ENCODE data around the gene TOM1L2.

The TOM1L2 gene

GRCh38 chr17:17798010-17798556 lies 174.1 kb downstream of the TOM1L2 start:
- no peak for DNase-seq

DNA sequence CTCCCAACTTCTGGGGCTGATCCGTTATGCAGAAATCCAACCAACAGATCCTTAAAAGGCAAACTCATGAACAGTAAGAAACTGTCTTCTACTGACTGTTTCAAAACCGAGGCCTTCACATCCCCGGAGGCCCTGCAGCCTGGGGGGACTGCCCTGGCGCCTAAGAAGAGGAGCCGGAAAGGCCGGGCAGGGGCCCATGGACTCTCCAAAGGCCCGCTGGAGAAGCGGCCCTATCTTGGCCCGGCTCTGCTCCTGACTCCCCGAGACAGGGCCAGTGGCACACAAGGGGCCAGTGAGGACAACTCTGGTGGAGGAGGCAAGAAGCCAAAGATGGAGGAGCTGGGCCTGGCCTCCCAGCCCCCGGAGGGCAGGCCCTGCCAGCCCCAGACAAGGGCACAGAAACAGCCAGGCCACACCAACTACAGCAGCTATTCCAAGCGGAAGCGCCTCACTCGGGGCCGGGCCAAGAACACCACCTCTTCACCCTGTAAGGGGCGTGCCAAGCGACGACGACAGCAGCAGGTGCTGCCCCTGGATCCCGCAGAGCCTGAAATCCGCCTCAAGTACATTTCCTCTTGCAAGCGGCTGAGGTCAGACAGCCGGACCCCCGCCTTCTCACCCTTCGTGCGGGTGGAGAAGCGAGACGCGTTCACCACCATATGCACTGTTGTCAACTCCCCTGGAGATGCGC lies 174.9 kb downstream of the TOM1L2 start:
- DNase-seq: no peak

GRCh38 chr17:17796787-17797061 lies 175.5 kb downstream of the TOM1L2 start:
- DNase-seq: no peak

DNA sequence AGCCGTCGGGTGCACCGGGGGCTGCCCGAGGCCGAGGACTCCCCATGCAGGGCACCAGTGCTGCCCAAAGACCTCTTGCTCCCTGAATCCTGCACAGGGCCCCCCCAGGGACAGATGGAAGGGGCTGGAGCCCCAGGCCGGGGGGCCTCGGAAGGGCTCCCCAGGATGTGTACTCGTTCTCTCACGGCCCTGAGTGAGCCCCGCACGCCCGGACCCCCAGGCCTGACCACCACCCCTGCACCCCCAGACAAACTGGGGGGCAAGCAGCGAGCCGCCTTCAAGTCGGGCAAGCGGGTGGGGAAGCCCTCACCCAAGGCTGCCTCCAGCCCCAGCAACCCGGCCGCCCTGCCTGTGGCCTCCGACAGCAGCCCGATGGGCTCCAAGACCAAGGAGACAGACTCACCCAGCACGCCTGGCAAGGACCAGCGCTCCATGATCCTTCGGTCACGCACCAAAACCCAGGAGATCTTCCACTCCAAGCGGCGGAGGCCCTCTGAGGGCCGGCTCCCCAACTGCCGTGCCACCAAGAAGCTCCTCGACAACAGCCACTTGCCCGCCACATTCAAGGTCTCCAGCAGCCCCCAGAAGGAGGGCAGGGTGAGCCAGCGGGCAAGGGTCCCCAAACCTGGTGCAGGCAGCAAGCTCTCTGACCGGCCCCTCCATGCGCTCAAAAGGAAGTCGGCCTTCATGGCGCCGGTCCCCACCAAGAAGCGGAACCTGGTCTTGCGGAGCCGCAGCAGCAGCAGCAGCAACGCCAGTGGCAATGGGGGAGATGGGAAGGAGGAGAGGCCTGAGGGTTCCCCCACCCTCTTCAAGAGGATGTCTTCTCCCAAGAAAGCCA lies 176.0 kb downstream of the TOM1L2 start:
- no peak for DNase-seq

DNA sequence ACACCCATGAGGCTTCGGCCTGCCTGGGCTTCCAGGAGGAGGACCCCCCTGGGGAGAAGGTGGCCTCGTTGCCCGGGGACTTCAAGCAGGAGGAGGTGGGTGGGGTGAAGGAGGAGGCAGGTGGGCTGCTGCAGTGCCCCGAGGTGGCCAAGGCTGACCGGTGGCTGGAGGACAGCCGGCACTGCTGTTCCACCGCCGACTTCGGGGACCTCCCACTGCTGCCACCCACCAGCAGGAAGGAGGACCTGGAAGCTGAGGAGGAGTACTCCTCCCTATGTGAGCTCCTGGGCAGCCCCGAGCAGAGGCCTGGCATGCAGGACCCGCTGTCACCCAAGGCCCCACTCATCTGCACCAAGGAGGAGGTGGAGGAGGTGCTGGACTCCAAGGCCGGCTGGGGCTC lies 176.9 kb downstream of the TOM1L2 start:
- DNase-seq: no peak

DNA sequence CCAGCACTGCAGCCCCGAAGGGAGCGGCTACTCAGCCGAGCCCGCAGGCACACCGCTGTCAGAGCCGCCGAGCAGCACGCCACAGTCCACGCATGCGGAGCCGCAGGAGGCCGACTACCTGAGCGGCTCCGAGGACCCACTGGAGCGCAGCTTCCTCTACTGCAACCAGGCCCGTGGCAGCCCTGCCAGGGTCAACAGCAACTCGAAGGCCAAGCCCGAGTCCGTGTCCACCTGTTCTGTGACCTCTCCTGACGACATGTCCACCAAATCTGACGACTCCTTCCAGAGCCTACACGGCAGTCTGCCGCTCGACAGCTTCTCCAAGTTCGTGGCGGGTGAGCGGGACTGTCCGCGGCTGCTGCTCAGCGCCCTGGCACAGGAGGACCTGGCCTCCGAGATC lies 177.8 kb downstream of the TOM1L2 start:
- DNase-seq: no peak

All from activated CD4-positive, alpha-beta T cell treated with anti-CD3 and anti-CD28 coated beads for 4 hours (primary cell).